GM19452 (cell line): Measurements from ENCODE around the gene DLGAP4.

Source experiments
- ATAC-seq: cut with Tn5 transposase; IDR thresholded peaks from one replicate; pipeline ENCODE4 v1.9.1; 2021; ENCODE audit not compliant: unreplicated experiment

DLGAP4 gene

GRCh38 chr20:36305602-36306551, at the start of gene DLGAP4:
Gene DLGAP4 (plus strand): TSS chr20:36306339. CDS start chr20:36431718, 125,379 bp downstream.
- ATAC-seq: no peak

GRCh38 chr20:36259177-36260061, 46.7 kb upstream of the DLGAP4 start:
- ATAC-seq: no peak

GRCh38 chr20:36260316-36260715, 45.8 kb upstream of the DLGAP4 start:
- no peak for ATAC-seq

- ATAC-seq: no peak
These were observed 44.6 kb upstream of the DLGAP4 start for GRCh38 chr20:36261389-36262105.

- ATAC-seq: no peak
These were observed 43.7 kb upstream of the DLGAP4 start for GRCh38 chr20:36262440-36262839.

- no peak for ATAC-seq
These were observed 41.5 kb upstream of the DLGAP4 start for GRCh38 chr20:36264426-36265246.

- ATAC-seq: no peak
These were observed 40.0 kb upstream of the DLGAP4 start for GRCh38 chr20:36266189-36266588.

- ATAC-seq: no peak
These were observed 38.3 kb upstream of the DLGAP4 start for GRCh38 chr20:36267605-36268381.

- ATAC-seq: no peak
These were observed 37.4 kb upstream of the DLGAP4 start for GRCh38 chr20:36268440-36269342.

GRCh38 chr20:36269507-36269906, 36.6 kb upstream of the DLGAP4 start:
- ATAC-seq: no peak

- no peak for ATAC-seq
These were observed 35.1 kb upstream of the DLGAP4 start for GRCh38 chr20:36270744-36271638.

GRCh38 chr20:36271639-36272546, 34.2 kb upstream of the DLGAP4 start:
- ATAC-seq: no peak

GRCh38 chr20:36272547-36273220, 33.5 kb upstream of the DLGAP4 start:
- no peak for ATAC-seq

- ATAC-seq: no peak
These were observed 32.5 kb upstream of the DLGAP4 start for GRCh38 chr20:36273414-36274180.
